ENCODE measurements around the gene SAMD4A.

The SAMD4A gene

GRCh38 chr14:54769951-54770863 is 203.3 kb downstream of the SAMD4A start:
- no peak for DNase-seq

DNA sequence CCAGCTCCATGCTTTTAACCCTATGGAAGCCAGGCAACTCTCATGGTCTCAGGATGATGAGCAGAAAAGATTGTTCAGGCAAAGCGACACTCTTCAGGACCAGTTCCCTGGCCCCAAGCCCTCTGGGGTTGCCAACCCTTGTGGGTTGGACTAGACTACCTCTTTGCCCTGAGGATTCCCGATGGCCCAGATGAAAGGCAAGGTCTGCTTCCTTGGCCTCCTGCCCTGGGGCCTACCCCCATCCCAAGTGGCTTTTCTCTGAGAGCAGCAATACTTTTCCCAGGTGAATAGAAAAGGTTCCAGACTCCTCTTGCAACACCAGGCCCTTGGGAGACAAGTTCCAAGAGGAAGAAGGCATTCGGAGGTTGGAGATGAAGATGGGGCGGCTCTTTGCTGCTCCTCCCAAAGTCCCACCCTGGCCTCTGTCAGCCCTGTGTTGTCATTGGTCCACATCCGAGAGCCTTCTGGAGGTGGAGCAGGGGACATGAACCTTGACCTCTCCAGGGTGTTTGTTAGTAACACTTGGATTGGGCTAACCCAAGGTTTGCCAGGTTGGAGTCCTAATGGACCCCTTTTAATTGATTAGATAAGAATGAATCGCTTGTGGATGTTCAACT is 204.6 kb downstream of the SAMD4A start:
- DNase-seq: no peak

GRCh38 chr14:54772451-54772881 is 205.5 kb downstream of the SAMD4A start:
- no peak for DNase-seq

DNA sequence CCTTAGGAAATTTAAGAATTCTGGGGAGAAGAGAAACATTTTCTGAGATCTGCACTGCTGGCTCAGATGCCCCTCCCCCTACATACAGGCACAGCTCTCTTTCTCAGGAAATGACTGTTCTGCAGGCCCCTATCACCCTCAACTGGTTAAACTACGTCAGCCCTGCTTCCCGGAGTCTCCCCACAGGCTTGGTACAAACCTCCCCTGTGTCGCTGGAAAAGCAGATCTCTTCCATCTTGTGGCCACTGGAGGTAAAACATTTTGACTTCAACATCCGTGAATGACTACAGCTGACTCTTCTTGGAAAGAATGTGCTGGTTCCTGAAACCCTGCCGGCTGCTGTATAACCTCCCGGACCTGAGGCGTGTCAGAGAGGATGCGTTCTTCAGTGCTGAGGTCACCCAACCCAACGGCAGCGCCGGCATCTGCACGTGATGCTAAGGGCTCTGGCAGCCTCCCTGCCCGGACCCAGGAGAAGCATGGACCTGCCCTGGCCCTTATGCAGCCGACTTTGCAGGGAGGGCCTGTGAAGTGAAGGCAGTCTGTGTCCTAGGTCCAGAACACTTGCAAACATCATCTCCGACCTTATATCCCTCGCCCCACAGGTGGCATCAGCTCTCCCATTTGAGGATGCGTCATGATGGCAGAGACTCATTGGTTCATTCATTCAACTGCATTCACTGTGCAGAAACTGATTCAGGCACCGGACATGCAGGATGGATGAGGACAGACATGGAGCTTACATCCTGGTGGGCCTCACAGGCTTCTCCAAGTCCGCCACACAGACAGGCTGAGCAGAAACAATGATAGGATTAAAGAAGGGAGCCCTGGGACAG is 206.5 kb downstream of the SAMD4A start:
- DNase-seq: peak; percentile 24 to 96 (median 57)

- DNase-seq: no peak
These were observed 207.9 kb downstream of the SAMD4A start for GRCh38 chr14:54774824-54775223.

DNA sequence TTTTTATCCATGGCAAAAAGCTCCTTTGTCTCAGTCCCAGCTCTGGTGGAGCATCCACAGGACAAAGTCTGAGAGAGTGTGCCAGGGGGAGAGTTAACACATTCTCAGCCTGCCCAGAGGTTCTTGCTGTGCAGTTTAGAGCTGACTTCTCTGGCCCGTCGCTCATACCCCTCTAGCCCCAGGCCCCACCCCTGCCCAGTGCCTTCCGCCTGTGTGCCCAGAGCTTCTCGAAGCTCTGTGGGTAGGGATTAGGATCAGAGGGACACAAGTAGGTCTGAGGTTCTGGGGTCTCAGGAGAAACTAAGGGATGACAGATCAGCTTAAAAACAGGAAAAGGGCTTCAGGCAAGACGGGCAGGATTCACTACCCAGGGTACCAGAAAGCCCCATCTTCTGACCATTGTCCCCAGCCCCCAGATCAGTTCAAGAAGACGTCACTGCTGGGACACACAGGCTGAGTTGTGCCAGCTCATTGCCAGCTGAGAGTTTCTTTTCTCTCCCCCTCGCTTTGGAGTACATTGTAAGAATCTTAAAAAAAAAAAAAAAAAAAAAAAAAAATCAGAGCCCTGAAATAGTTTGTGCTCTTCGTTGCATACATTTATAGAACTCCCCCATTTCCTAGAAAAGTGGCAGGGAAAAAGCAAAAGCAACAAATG is 208.7 kb downstream of the SAMD4A start:
- DNase-seq: no peak

DNA sequence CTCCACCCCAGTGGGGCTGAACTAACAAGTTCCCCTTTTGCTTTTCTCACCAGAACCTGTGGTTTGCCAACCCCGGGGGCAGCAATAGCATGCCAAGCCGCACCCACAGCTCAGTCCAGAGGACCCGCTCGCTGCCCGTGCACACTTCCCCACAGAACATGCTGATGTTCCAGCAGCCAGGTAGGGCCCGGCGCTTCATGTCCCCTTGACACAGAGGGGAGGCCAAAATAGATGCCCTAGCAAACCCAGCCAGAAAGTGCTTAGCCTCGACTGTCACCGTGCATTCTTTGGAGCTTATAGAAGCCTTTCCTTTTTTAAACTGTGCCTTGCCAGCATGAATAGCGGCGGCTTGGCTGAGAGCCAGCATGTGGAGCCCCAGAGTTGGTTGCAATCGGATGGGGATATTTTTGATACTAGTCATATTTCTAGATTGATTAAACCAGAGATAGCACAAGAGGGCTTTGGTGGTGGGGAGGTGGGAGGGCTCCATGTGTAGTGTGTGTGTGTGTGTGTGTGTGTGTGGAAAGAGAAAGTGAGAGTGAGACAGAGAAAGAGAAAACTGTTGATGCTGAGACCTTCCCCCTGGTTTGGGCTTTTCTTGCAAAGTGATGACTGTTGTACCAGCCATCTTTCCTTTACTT is 209.6 kb downstream of the SAMD4A start:
- peak in 2 of 5 donors; percentile 8 to 62 for DNase-seq

- no peak for DNase-seq
These were observed 210.5 kb downstream of the SAMD4A start for GRCh38 chr14:54777395-54777794.

GRCh38 chr14:54778618-54779345 is 211.9 kb downstream of the SAMD4A start:
- no peak for DNase-seq

DNA sequence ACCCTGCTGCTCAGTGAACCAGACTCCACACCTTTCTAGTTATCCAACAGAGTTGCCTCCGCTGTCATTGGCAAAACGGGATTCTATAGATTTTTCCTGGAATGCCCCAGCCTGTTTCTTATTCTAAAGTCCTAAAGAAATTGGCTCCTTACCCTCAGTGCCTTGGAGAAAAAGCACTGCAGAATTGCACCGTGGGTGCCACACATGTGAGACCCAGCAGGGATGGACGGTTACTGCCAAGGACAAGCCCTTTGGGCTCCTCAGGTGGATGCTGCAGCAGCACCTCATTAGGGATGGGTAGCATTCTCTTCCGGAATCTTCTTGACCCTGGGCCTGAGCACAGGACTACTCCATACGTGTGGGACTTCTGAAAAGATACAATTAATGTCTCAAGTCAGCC is 214.2 kb downstream of the SAMD4A start:
- DNase-seq: no peak

GRCh38 chr14:54781961-54782750 is 215.2 kb downstream of the SAMD4A start:
- DNase-seq: no peak

GRCh38 chr14:54782751-54783659 is 216.1 kb downstream of the SAMD4A start:
- DNase-seq: no peak

DNA sequence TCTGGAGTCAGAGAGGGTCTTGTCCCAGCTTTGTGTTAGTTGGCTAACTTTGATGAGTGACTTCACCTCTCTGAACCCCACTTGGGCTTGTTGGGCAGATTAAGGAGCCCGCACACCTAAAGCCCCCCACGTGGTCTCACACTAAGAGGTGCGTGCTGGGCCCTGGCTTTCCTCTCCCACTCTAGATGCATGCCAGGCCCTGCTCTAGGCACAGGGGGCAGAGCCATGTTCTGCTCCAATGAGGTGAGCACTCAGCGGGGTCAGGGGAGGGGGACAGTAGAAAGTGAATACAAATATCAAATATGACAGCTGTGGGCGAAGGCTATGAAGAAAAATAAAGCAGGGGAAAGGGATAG is 216.7 kb downstream of the SAMD4A start:
- no peak for DNase-seq

DNA sequence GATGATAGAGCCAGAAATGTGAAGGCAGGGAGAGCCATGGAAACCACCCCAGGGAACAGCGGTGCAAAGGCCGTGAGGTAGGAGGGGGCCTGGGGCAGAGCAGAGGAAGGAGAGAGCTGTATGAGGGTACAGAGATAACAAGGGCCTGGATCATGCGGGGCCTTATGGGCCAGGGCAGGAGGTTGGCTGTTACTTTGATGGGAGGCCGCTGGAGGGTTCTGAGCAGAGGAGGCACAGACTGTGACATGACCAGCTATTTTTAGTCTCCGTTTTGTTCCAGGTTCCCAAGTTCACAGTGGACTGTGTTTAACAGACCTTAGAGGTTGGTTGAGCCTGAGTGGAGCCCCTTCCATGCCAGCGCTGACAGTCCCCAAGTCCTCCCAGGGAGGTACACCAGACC is 217.1 kb downstream of the SAMD4A start:
- no peak for DNase-seq

DNA sequence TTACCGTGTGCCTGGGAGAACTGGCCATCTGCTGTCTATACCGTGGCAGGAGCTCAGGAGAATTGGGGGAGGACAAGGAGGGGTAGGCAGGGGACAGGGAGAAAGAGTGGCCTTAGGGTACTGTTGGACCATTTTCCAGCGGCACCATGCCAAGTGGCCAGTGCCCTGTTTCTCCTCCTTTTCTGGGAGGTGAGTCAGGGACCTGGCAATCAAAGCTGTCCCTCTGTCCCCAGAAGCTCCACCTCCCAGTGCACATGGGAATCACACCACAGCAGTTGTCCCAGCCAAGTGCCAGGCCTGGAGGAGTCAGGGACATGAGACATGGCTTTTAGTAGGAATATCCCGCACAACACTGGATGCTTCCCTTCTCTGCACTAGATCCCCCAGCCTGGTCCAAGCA is 217.7 kb downstream of the SAMD4A start:
- no peak for DNase-seq

GRCh38 chr14:54785136-54785777 is 218.3 kb downstream of the SAMD4A start:
- no peak for DNase-seq

DNA sequence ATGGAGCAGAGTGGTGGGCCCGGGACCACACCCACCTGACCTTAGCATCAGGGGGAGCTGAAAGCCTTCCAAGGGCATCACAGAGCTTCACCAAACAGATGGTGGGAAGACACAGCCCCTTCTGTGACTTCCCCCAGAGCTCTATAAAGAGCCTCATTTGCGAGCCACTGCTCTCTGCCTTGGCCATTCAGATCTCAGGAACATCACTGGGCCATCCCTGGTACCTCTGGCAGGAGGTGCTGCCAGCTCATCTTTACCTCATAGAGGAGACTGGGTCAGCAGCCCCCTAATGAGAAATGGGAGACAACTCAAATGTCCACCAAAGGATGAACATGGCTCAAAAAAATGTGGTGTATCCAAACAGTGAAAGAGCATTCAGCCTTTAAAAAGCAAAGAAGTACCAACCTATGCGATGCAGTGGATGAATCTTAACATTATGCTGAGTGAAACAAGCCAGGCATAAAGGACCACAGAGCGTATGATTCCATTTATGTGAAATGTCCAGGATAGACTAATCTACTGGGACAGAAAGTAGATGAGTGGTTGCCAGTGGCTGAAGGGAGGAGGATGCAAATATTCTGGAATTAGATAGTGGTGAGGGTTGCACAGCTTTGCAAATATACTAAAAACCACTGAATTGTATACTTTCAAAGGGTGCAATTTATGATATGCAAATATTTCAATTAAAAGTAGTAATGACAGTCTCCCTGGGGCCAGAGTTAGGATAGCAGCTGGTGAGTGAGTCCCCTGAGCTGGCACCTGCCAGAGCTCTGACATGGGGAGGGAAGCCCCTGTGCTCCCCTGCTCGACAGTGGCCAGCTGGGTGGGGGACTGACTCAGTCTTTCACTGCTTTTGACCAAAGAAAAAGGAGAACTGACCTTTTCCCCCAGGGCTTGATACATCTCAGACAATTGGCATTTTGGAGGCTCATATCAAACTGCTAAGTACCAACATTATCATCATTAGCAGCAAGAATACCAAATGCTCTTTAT is 219.1 kb downstream of the SAMD4A start:
- no peak for DNase-seq

GRCh38 chr14:54786838-54787237 is 219.9 kb downstream of the SAMD4A start:
- no peak for DNase-seq

All from T-helper 1 cell (primary cell).